ENCODE results near the gene PADI6. TPM values are rescaled to one million over a fixed set of nuclear protein-coding genes. Genes with fewer than 3 reads are reported as not detected.

Gene PADI6
- total and polyA plus RNA-seq, 4 donors = not detected

GRCh38 chr1:17369466-17369865 is 2.5 kb upstream of the PADI6 start:
- H3K9ac ChIP-seq (ENCODE audit: insufficient read depth in 1 of 2, low read length in 2 of 2) = no peak overlapping the region
- no peaks in the 10 kb centered on the region for H3K36me3 ChIP-seq (ENCODE audit: control insufficient read depth in 4 of 4, insufficient read depth in 4 of 4, low read length in 4 of 4)

GRCh38 chr1:17370618-17371017 is 1.4 kb upstream of the PADI6 start:
- WGBS, 2 donors = 52 to 53% methylated on average over 2 of the region's 2 CpGs
- Histone ChIP-seq H3K36me3 (ENCODE audit: control insufficient read depth in 4 of 4, insufficient read depth in 4 of 4, low read length in 4 of 4) (no peaks in the 10 kb centered on the region), H3K27me3 (ENCODE audit: control insufficient read depth in 3 of 3, insufficient read depth in 3 of 3, low read length in 2 of 3) (peaks cover 8 to 13% (median 12%) of the 10 kb centered on the region in 3 donors), H3K27ac (ENCODE audit: low read depth in 1 of 2, low read length in 1 of 2) (no peak overlapping the region), H3K9ac (ENCODE audit: insufficient read depth in 1 of 2, low read length in 2 of 2) (no peak overlapping the region), H3K4me1 (ENCODE audit: control insufficient read depth in 5 of 5, insufficient read depth in 5 of 5, low read length in 5 of 5) (no peaks in the 10 kb centered on the region), H3K4me3 (no peak overlapping the region), H3K9me3 (ENCODE audit: control insufficient read depth in 4 of 4, insufficient read depth in 3 of 4, low read length in 3 of 4) (peaks cover 0 to 4% (median 0%) of the 10 kb centered on the region in 4 donors)
- ATAC-seq (ENCODE audit: insufficient read depth, low FRiP score) (no peak), DNase-seq (no peak)
- no peak for TF ChIP-seq CTCF (IDR thresholded peaks at IDR 0.05; ENCODE audit: control extremely low read depth, extremely low read depth)

More at GRCh38 chr1:17369466-17369865, 2.5 kb upstream of the PADI6 start:
- H3K4me3 ChIP-seq = no peak overlapping the region
- H3K27me3 ChIP-seq (ENCODE audit: control insufficient read depth in 3 of 3, insufficient read depth in 3 of 3, low read length in 2 of 3) = peaks cover 8 to 13% (median 12%) of the 10 kb centered on the region in 3 donors
- H3K9me3 ChIP-seq (ENCODE audit: control insufficient read depth in 4 of 4, insufficient read depth in 3 of 4, low read length in 3 of 4) = peaks cover 0 to 4% (median under 1%) of the 10 kb centered on the region in 4 donors
- TF ChIP-seq CTCF (IDR thresholded peaks at IDR 0.05; ENCODE audit: control extremely low read depth, extremely low read depth) = no peak
- WGBS, 2 donors = 66 to 81% methylated on average over 9 of the region's 9 CpGs
- no peak overlapping the region for H3K27ac ChIP-seq (ENCODE audit: low read depth in 1 of 2, low read length in 1 of 2)
- no peak for ATAC-seq (ENCODE audit: insufficient read depth, low FRiP score)
- H3K4me1 ChIP-seq (ENCODE audit: control insufficient read depth in 5 of 5, insufficient read depth in 5 of 5, low read length in 5 of 5) = no peaks in the 10 kb centered on the region
- no peak for DNase-seq

DNA sequence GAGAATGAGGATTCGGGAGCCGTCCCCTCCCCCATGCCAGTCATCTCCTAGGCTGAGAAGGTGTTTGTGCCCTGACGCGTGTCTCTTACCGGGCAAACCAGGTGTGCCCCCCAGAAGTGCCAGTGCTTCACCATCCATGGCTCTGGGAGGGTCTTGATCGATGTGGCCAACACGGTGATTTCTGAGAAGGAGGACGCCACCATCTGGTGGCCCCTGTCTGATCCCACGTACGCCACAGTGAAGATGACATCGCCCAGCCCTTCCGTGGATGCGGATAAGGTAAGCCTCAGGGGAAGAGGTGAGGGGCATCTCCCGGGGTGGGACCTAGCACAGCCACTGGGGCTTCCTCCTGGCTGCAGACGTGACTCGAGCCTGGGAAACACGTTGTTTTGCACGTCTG is 959 bp downstream of the PADI6 start:
- H3K36me3 ChIP-seq (ENCODE audit: control insufficient read depth in 4 of 4, insufficient read depth in 4 of 4, low read length in 4 of 4) = no peaks in the 10 kb centered on the region
- WGBS, 2 donors = 75 to 81% methylated on average over 18 of the region's 18 CpGs
- no peak for ATAC-seq (ENCODE audit: insufficient read depth, low FRiP score)
- H3K27me3 ChIP-seq (ENCODE audit: control insufficient read depth in 3 of 3, insufficient read depth in 3 of 3, low read length in 2 of 3) = peaks cover 3 to 6% (median 5%) of the 10 kb centered on the region in 3 donors
- no peak for TF ChIP-seq CTCF (IDR thresholded peaks at IDR 0.05; ENCODE audit: control extremely low read depth, extremely low read depth)
- no peaks in the 10 kb centered on the region for H3K4me1 ChIP-seq (ENCODE audit: control insufficient read depth in 5 of 5, insufficient read depth in 5 of 5, low read length in 5 of 5)
- no peak for DNase-seq
- H3K9me3 ChIP-seq (ENCODE audit: control insufficient read depth in 4 of 4, insufficient read depth in 3 of 4, low read length in 3 of 4) = peaks cover 0 to 4% (median 0%) of the 10 kb centered on the region in 4 donors
- H3K4me3 ChIP-seq = no peak overlapping the region
- no peak overlapping the region for H3K27ac ChIP-seq (ENCODE audit: low read depth in 1 of 2, low read length in 1 of 2)
- no peak overlapping the region for H3K9ac ChIP-seq (ENCODE audit: insufficient read depth in 1 of 2, low read length in 2 of 2)

GRCh38 chr1:17375651-17376050 is 3.7 kb downstream of the PADI6 start:
- Histone ChIP-seq H3K9ac (ENCODE audit: insufficient read depth in 1 of 2, low read length in 2 of 2) (no peak overlapping the region), H3K9me3 (ENCODE audit: control insufficient read depth in 4 of 4, insufficient read depth in 3 of 4, low read length in 3 of 4) (peaks cover 0 to 4% (median 0%) of the 10 kb centered on the region in 4 donors), H3K27ac (ENCODE audit: low read depth in 1 of 2, low read length in 1 of 2) (no peak overlapping the region), H3K4me1 (ENCODE audit: control insufficient read depth in 5 of 5, insufficient read depth in 5 of 5, low read length in 5 of 5) (no peaks in the 10 kb centered on the region), H3K27me3 (ENCODE audit: control insufficient read depth in 3 of 3, insufficient read depth in 3 of 3, low read length in 2 of 3) (peaks cover 0 to 3% (median 0%) of the 10 kb centered on the region in 3 donors), H3K36me3 (ENCODE audit: control insufficient read depth in 4 of 4, insufficient read depth in 4 of 4, low read length in 4 of 4) (no peaks in the 10 kb centered on the region), H3K4me3 (no peak overlapping the region)
- TF ChIP-seq CTCF (IDR thresholded peaks at IDR 0.05; ENCODE audit: control extremely low read depth, extremely low read depth) = no peak
- WGBS, 2 donors = 94 to 95% methylated on average over 10 of the region's 10 CpGs
- no peak for ATAC-seq (ENCODE audit: insufficient read depth, low FRiP score)
- no peak for DNase-seq

Measured in lung (tissue), 12 donors.